Effector CD8-positive, alpha-beta T cell (primary cell): ENCODE measurements around the gene ATP5F1E.
"Not testable (repeated sequence)": the region's sequence is repeated elsewhere in the genome, so short reads cannot be mapped to it uniquely, and the experiment has no call there.

Source experiments
- DNase-seq: peaks from one replicate; lab custom pipeline; 2025; lab: John Stamatoyannopoulos, UW

ATP5F1E gene

GRCh38 chr20:58989196-58989595 lies 42.9 kb downstream of the ATP5F1E start:
- no peak for DNase-seq

GRCh38 chr20:58988565-58988882 lies 43.6 kb downstream of the ATP5F1E start:
- DNase-seq: no peak

GRCh38 chr20:58987790-58988564 lies 44.2 kb downstream of the ATP5F1E start:
- no peak for DNase-seq

- DNase-seq: no peak
Observed at GRCh38 chr20:58986968-58987517, 45.1 kb downstream of the ATP5F1E start.

- no peak for DNase-seq
Observed at GRCh38 chr20:58986286-58986967, 45.7 kb downstream of the ATP5F1E start.

- no peak for DNase-seq
Observed at GRCh38 chr20:58985656-58986055, 46.5 kb downstream of the ATP5F1E start.

GRCh38 chr20:58984691-58985090 lies 47.4 kb downstream of the ATP5F1E start:
- DNase-seq: no peak

- DNase-seq: not testable (repeated sequence)
Observed at GRCh38 chr20:58983115-58983468, 49.0 kb downstream of the ATP5F1E start.

- DNase-seq: no peak
Observed at GRCh38 chr20:58982406-58983114, 49.6 kb downstream of the ATP5F1E start.

GRCh38 chr20:58981628-58982364 lies 50.3 kb downstream of the ATP5F1E start:
- no peak for DNase-seq

- DNase-seq: peak; percentile 86
Observed at GRCh38 chr20:58980711-58981627, 51.2 kb downstream of the ATP5F1E start, which contains the start of gene NELFCD. TSS of gene NELFCD (plus strand) at chr20:58981256. CDS start at chr20:58981310, 54 bp downstream.

GRCh38 chr20:58978351-58979190 lies 53.6 kb downstream of the ATP5F1E start:
- DNase-seq: no peak

GRCh38 chr20:58976061-58976730 lies 55.9 kb downstream of the ATP5F1E start:
- no peak for DNase-seq
